HEK293T (cell line): ENCODE measurements around the gene ALKBH5.

Experiments used
- CTCF ChIA-PET: fragments of 350-600 bp; formaldehyde crosslinking; extraction: SDS; loops from one replicate; lab custom pipeline; 2021; ENCODE audit warnings: antibody characterized with exemption, inconsistent platforms; lab: Yijun Ruan, JAX
- POLR2A ChIA-PET: fragments of 350-600 bp; formaldehyde crosslinking; extraction: SDS; loops from one replicate; lab custom pipeline; 2020; ENCODE audit warnings: antibody characterized with exemption, inconsistent platforms; lab: Yijun Ruan, JAX
- DNase-seq: peaks from one replicate; pipeline ENCODE4 v3.0.0; 2012; ENCODE audit warnings: mixed read lengths; ENCODE audit errors: extremely low spot score
- ARNT ChIP-seq: fragments of 450-650 bp; IDR thresholded peaks from 2 replicates; pipeline ENCODE4 v1.6.1; 2017; ENCODE audit warnings: mild to moderate bottlenecking
- BHLHE40 ChIP-seq: fragments of 450-650 bp; IDR thresholded peaks from 2 replicates; pipeline ENCODE4 v1.6.1; 2016; ENCODE audit warnings: mild to moderate bottlenecking, moderate library complexity, borderline replicate concordance
- CTBP1 ChIP-seq: fragments of 450-650 bp; IDR thresholded peaks from 2 replicates; pipeline ENCODE4 v1.6.1; 2016; ENCODE audit warnings: borderline replicate concordance
- ELF4 ChIP-seq: fragments of 450-650 bp; IDR thresholded peaks from 2 replicates; pipeline ENCODE4 v1.6.1; 2017; ENCODE audit warnings: antibody characterized with exemption
- FOXA1 ChIP-seq: fragments of 450-650 bp; IDR thresholded peaks from 2 replicates; pipeline ENCODE4 v1.6.1; 2016; ENCODE audit warnings: mild to moderate bottlenecking
- FOXK2 ChIP-seq: fragments of 450-650 bp; IDR thresholded peaks from 2 replicates; pipeline ENCODE4 v1.6.1; 2016; ENCODE audit warnings: mild to moderate bottlenecking
- FOXM1 ChIP-seq: fragments of 450-650 bp; IDR thresholded peaks from 2 replicates; pipeline ENCODE4 v1.6.1; 2017; ENCODE audit warnings: mild to moderate bottlenecking, borderline replicate concordance
- HDGF ChIP-seq: fragments of 450-650 bp; IDR thresholded peaks from 2 replicates; pipeline ENCODE4 v1.6.1; 2017; ENCODE audit warnings: antibody characterized with exemption, borderline replicate concordance
- L3MBTL2 ChIP-seq: fragments of 450-650 bp; conservative IDR thresholded peaks from 2 replicates; pipeline ENCODE4 v1.6.1; 2016; ENCODE audit warnings: mild to moderate bottlenecking
- LEF1 ChIP-seq: fragments of 450-650 bp; IDR thresholded peaks from 2 replicates; pipeline ENCODE4 v1.6.1; 2017; ENCODE audit warnings: mild to moderate bottlenecking, borderline replicate concordance
- NFRKB ChIP-seq: fragments of 450-650 bp; IDR thresholded peaks from 2 replicates; pipeline ENCODE4 v1.6.1; 2016; ENCODE audit warnings: mild to moderate bottlenecking, moderate library complexity
- SP1 ChIP-seq: fragments of 450-650 bp; IDR thresholded peaks from 2 replicates; pipeline ENCODE4 v1.6.1; 2017
- SUZ12 ChIP-seq: fragments of 450-650 bp; IDR thresholded peaks from 2 replicates; pipeline ENCODE4 v1.6.1; 2016; ENCODE audit warnings: mild to moderate bottlenecking
- TARDBP ChIP-seq: fragments of 450-650 bp; IDR thresholded peaks from 2 replicates; pipeline ENCODE4 v1.6.1; 2016
- ZNF384 ChIP-seq: fragments of 450-650 bp; IDR thresholded peaks from 2 replicates; pipeline ENCODE4 v1.6.1; 2016
- TF ChIP-seq, protein P1 (sequence below): fragments of 450-650 bp; IDR thresholded peaks from 2 replicates; pipeline ENCODE4 v1.6.1; 2016

The ALKBH5 gene

GRCh38 chr17:18159551-18160120, 24.0 kb upstream of the ALKBH5 start:
- CTCF ChIA-PET, result no interaction called here
- TF ChIP-seq HDGF, result no peak
- no peak for TF ChIP-seq FOXA1
- TF ChIP-seq ARNT, result no peak
- no peak for TF ChIP-seq SUZ12
- TF ChIP-seq LEF1, result no peak
- TF ChIP-seq ELF4, result no peak
- no peak for TF ChIP-seq FOXK2
- TF ChIP-seq, protein P1, sequence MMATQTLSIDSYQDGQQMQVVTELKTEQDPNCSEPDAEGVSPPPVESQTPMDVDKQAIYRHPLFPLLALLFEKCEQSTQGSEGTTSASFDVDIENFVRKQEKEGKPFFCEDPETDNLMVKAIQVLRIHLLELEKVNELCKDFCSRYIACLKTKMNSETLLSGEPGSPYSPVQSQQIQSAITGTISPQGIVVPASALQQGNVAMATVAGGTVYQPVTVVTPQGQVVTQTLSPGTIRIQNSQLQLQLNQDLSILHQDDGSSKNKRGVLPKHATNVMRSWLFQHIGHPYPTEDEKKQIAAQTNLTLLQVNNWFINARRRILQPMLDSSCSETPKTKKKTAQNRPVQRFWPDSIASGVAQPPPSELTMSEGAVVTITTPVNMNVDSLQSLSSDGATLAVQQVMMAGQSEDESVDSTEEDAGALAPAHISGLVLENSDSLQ, result no peak
- no peak for TF ChIP-seq FOXM1
- TF ChIP-seq CTBP1, result no peak
- TF ChIP-seq NFRKB, result no peak
- no peak for TF ChIP-seq BHLHE40
- TF ChIP-seq SP1, result no peak
- no peak for TF ChIP-seq L3MBTL2
- TF ChIP-seq TARDBP, result no peak
- TF ChIP-seq ZNF384, result no peak
- DNase-seq, result no peak
- POLR2A ChIA-PET, result interaction anchor here (0.6 kb wide), 1 partner anchor 24 kb away, joined by 4 read pairs; the partner anchor contains the start of gene ALKBH5

DNA sequence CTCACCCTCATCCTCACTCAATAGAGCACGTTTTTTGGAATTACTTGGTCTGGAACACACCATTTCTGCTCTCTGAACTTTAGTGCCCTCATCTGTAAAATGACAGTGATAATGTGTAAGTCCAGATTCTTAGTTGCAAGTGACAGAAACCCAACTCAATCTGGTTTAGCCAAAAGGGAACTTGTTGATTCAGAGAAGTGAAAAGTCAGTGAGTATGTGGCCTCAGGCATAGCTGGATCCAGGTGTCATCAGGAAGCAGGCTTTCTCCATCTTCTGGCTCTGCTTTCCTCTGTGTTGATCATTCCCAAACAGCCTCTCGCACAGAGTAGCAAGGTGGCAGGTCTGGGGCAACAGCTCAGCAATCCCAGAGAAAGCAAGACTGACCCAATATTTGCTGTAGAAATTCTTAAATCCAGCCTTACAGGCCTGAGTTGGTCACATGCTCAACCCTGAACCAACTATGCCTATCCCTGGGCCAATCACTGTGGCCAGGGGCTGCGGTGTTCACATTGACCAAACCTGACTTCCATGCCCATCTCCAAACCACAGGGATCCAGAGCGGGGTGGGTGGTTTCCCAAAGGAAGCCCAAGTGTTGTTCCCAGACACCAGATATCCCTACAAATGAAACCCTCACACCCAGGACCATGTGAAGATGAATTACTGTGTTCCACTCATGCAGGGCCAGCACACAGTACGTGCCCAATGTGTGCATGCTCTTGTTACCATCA, 23.3 kb upstream of the ALKBH5 start:
- CTCF ChIA-PET, result no interaction called here
- DNase-seq, result no peak
- no peak for TF ChIP-seq BHLHE40
- POLR2A ChIA-PET, result interaction anchor here (0.6 kb wide), 1 partner anchor 23 kb away, joined by 4 read pairs; the partner anchor contains the start of gene ALKBH5

DNA sequence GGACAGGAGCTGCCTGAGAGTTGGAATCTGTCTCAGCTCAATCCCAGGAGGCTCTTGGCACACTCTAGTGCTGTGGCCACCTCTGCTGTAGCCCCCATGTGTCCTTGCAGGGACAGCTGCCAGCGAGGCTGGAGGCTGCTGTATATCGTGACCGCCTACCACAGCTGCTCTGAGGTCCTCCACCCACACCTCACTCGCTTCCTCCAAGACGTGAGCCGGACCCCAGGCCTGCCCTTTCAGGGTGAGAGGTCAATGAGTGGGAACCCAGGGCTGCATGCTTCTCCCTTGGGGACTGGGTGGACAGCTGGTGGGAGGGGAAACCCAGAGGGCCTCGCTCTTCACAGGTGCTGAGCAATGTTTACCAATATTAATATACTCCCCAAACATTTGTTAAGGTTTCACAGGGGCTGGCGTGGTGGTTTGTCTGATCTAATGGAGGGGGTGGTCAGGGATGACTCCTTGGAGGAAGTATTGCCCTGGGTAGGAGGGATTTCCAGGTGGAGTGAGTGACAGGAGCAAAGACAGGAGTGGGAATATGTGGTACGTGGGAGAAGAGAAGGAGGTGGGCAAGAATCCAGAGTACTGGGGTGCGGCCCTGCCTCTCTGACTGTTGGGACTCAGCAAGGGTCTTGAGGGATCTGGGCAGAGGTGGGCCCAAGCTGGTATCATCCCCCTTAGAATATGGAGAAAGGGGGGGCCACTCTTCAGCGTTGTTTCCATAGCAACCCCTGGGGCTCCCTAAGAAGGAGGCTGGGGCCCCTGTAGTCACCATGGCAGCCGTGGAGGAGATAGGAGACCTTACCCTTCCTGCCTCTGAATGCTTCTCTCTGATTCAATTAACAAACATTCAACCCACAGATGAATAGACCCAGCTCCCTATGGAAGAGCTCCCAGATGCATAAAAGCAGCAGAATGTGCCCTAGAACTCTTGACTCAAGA, 22.2 kb upstream of the ALKBH5 start:
- TF ChIP-seq FOXK2 (no peak), ZNF384 (no peak), CTBP1 (no peak), L3MBTL2 (no peak), FOXM1 (no peak)
- ChIA-PET CTCF (interaction anchor here (0.8 kb wide), 1 partner anchor 9 kb away, joined by 3 read pairs; no protein-coding TSS in a partner anchor), POLR2A (interaction anchor here (1.6 kb wide), 1 partner anchor 22 kb away, joined by 13 read pairs; the partner anchor contains the start of gene ALKBH5)
- no peak for DNase-seq

DNA sequence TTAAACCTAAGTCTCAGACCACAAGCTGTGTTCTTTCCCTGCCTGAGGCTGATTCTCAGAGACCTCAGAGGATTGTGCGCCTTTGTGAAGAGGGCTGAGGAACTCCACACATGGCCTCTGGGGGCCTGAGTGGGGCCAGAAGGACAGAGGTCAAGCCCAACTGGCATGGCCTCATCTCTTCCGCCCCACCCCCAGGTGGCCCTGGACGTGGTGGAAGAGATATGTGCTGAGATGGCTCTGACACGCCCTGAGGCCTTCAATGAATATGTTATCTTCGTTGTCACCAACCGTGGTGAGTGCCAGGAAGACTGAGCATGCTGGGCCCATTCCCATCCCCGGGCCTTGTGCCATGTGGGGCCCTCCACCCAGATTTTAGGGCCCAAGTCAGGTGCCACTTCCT, 20.1 kb upstream of the ALKBH5 start:
- no peak for TF ChIP-seq ZNF384
- TF ChIP-seq FOXA1, result no peak
- no peak for TF ChIP-seq HDGF
- TF ChIP-seq L3MBTL2, result no peak
- no peak for TF ChIP-seq LEF1
- TF ChIP-seq ELF4, result no peak
- no peak for TF ChIP-seq FOXM1
- TF ChIP-seq FOXK2, result no peak
- no peak for TF ChIP-seq TARDBP
- TF ChIP-seq, protein P1, result no peak
- TF ChIP-seq SP1, result no peak
- TF ChIP-seq SUZ12, result no peak
- no peak for TF ChIP-seq ARNT
- TF ChIP-seq BHLHE40, result no peak
- no peak for TF ChIP-seq NFRKB
- TF ChIP-seq CTBP1, result no peak
- DNase-seq, result no peak
- CTCF ChIA-PET, result no interaction called here
- POLR2A ChIA-PET, result no interaction called here

GRCh38 chr17:18166894-18167293, 16.7 kb upstream of the ALKBH5 start:
- ChIA-PET POLR2A (interaction anchor here (2.7 kb wide), 1 partner anchor 16 kb away, joined by 21 read pairs; the partner anchor contains the start of gene ALKBH5), CTCF (no interaction called here)
- peak; percentile 28 for DNase-seq
- TF ChIP-seq, protein P1, result no peak
- no peak for TF ChIP-seq CTBP1
- no peak for TF ChIP-seq SP1
- TF ChIP-seq ZNF384, result no peak
- no peak for TF ChIP-seq HDGF
- TF ChIP-seq FOXM1, result no peak
- no peak for TF ChIP-seq LEF1
- no peak for TF ChIP-seq L3MBTL2
- no peak for TF ChIP-seq NFRKB
- no peak for TF ChIP-seq TARDBP
- no peak for TF ChIP-seq ELF4
- TF ChIP-seq BHLHE40, result no peak
- no peak for TF ChIP-seq FOXK2
- no peak for TF ChIP-seq ARNT
- TF ChIP-seq SUZ12, result no peak
- TF ChIP-seq FOXA1, result no peak
